ENCODE measurements around the gene ZC3HAV1. TPM values are rescaled to one million over a fixed set of nuclear protein-coding genes. Genes with fewer than 3 reads are reported as not detected.

ZC3HAV1 gene
- polyA plus RNA-seq, 4 donors, result 7.3 to 21.2 (median 9.8) TPM

DNA sequence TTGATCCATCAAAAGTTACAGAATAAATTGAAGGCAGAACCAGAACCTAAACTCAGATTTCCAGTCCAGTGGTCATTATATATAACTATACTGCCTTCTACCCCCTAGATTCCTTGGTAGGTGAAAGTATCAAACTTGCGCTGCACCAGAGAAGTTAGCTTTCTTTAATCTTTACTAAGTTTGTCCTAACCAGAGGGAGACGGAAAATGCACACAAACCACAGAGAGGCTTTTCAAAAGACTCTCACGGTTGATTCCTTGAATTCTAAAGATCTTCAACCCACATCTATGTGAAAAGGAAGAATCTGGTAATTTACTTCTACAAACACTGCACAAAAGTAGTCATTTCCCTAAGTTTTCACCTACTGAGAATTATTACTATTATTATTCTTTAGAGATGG is 110.1 kb downstream of the ZC3HAV1 start:
- peaks cover 0 to 2% of the 10 kb centered on the region in 2 donors for H3K9me3 ChIP-seq (ENCODE audit: control insufficient read depth in 2 of 2, insufficient read depth in 1 of 2, low read depth in 1 of 2, low read length in 1 of 2)
- H3K27ac ChIP-seq (ENCODE audit: low read depth in 1 of 3, low read length in 2 of 3), result no peak overlapping the region
- DNase-seq (no peak), FAIRE-seq (no peak)
- 73 to 77% (median 74%) methylated on average over 3 of the region's 3 CpGs for WGBS, 3 donors
- no peaks in the 10 kb centered on the region for H3K4me1 ChIP-seq (ENCODE audit: control insufficient read depth in 3 of 3, insufficient read depth in 2 of 3, low read depth in 1 of 3, low read length in 2 of 3)
- no peaks in the 10 kb centered on the region for H3K36me3 ChIP-seq (ENCODE audit: control insufficient read depth in 3 of 3, insufficient read depth in 2 of 3, low read depth in 1 of 3, low read length in 3 of 3)
- H3K27me3 ChIP-seq (ENCODE audit: control insufficient read depth in 3 of 3, insufficient read depth in 3 of 3, low read length in 3 of 3), result no peaks in the 10 kb centered on the region
- no peak overlapping the region for H3K4me3 ChIP-seq (ENCODE audit: low read depth in 1 of 3, low read length in 3 of 3)

Other genes starting within 250 kb of the ZC3HAV1 start
- 1 to 10 TPM in 2 of 4 donors, under 1 TPM in 2; under 0.01 to 2.7 (median 1.2) TPM for gene KIAA1549, start 128.3 kb downstream of the ZC3HAV1 start, polyA plus RNA-seq
- 10 to 100 TPM in 1 of 4 donors, 1 to 10 TPM in 1, not detected in 2; 1.7 to 10.7 TPM for gene ZC3HAV1L, start 73.7 kb downstream of the ZC3HAV1 start, polyA plus RNA-seq
- gene UBN2, start 121.5 kb upstream of the ZC3HAV1 start, polyA plus RNA-seq, result 10 to 100 TPM in 1 of 4 donors, 1 to 10 TPM in 3; 1.4 to 14.2 (median 2.0) TPM
- 10 to 100 TPM; 20.4 to 35.6 (median 26.4) TPM for gene FMC1, start 231.6 kb upstream of the ZC3HAV1 start, polyA plus RNA-seq